Measurements from ENCODE around the gene TERT.

Gene TERT

GRCh38 chr5:1243487-1244130, 51.3 kb downstream of the TERT start:
- Mint-ChIP-seq H3K4me1 (no peaks in the 10 kb centered on the region), H3K27ac (no peak overlapping the region), H3K4me3 (no peak overlapping the region), H3K36me3 (ENCODE audit: low read depth) (no peaks in the 10 kb centered on the region), H3K27me3 (ENCODE audit: low read depth) (peaks cover 25% of the 10 kb centered on the region), H3K9me3 (no peaks in the 10 kb centered on the region)
- no peak for TF ChIP-seq CTCF (IDR thresholded peaks at IDR 0.05; ENCODE audit: unreplicated experiment in 3 of 3)

GRCh38 chr5:1242733-1243486, 52.0 kb downstream of the TERT start:
- Mint-ChIP-seq H3K4me3 (no peak overlapping the region), H3K4me1 (no peaks in the 10 kb centered on the region), H3K9me3 (no peaks in the 10 kb centered on the region), H3K36me3 (ENCODE audit: low read depth) (no peaks in the 10 kb centered on the region), H3K27ac (no peak overlapping the region), H3K27me3 (ENCODE audit: low read depth) (peaks cover 25% of the 10 kb centered on the region)
- TF ChIP-seq CTCF (IDR thresholded peaks at IDR 0.05; ENCODE audit: unreplicated experiment in 3 of 3): no peak

GRCh38 chr5:1241509-1242080, 53.3 kb downstream of the TERT start:
- Mint-ChIP-seq H3K36me3 (ENCODE audit: low read depth) (no peaks in the 10 kb centered on the region), H3K4me1 (no peaks in the 10 kb centered on the region), H3K4me3 (no peak overlapping the region), H3K9me3 (peaks cover under 1% of the 10 kb centered on the region), H3K27ac (no peak overlapping the region), H3K27me3 (ENCODE audit: low read depth) (peaks cover 20% of the 10 kb centered on the region)
- TF ChIP-seq CTCF (IDR thresholded peaks at IDR 0.05; ENCODE audit: unreplicated experiment in 3 of 3): no peak

GRCh38 chr5:1240496-1241260, 54.2 kb downstream of the TERT start:
- no peak overlapping the region for H3K4me3 Mint-ChIP-seq
- no peaks in the 10 kb centered on the region for H3K4me1 Mint-ChIP-seq
- H3K27ac Mint-ChIP-seq: no peak overlapping the region
- H3K36me3 Mint-ChIP-seq (ENCODE audit: low read depth): no peaks in the 10 kb centered on the region
- H3K27me3 Mint-ChIP-seq (ENCODE audit: low read depth): peaks cover 29% of the 10 kb centered on the region
- peaks cover 10% of the 10 kb centered on the region for H3K9me3 Mint-ChIP-seq
- TF ChIP-seq CTCF (IDR thresholded peaks at IDR 0.05; ENCODE audit: unreplicated experiment in 3 of 3): no peak

- H3K36me3 Mint-ChIP-seq (ENCODE audit: low read depth): no peaks in the 10 kb centered on the region
- H3K27ac Mint-ChIP-seq: no peak overlapping the region
- peaks cover 31% of the 10 kb centered on the region for H3K27me3 Mint-ChIP-seq (ENCODE audit: low read depth)
- no peak overlapping the region for H3K4me3 Mint-ChIP-seq
- H3K4me1 Mint-ChIP-seq: no peaks in the 10 kb centered on the region
- peaks cover 11% of the 10 kb centered on the region for H3K9me3 Mint-ChIP-seq
- no peak for TF ChIP-seq CTCF (IDR thresholded peaks at IDR 0.05; ENCODE audit: unreplicated experiment in 3 of 3)
Measured at GRCh38 chr5:1239505-1240251, 55.2 kb downstream of the TERT start.

All from nephron (organoid).